H1 (cell line): ENCODE measurements around the gene MAPRE2. TPM values are rescaled to one million over a fixed set of nuclear protein-coding genes. Genes with fewer than 3 reads are reported as not detected.

ENCODE experiments used
- CTCF ChIA-PET: fragments of 300-600 bp; sonication (Branson Sonifier 250); formaldehyde crosslinking; loops from one replicate; lab custom pipeline; 2021; ENCODE audit not compliant: partially characterized antibody; lab: Charles Lee
- POLR2A ChIA-PET: fragments of 300-600 bp; sonication (Branson Sonifier 250); formaldehyde crosslinking; loops from one replicate; lab custom pipeline; 2021; ENCODE audit warnings: inconsistent platforms; ENCODE audit not compliant: partially characterized antibody; lab: Charles Lee
- DNase-seq, 2 experiments: peaks; one replicate each; pipeline versions ENCODE4 v3.0.0 to v3.0.0-alpha.2; 2010 to 2022; ENCODE audit warnings: low spot score in 2 of 2, low read depth in 1 of 2, mixed read lengths in 1 of 2
- FAIRE-seq: peaks from 2 replicates; lab custom pipeline; 2011; peaks lifted over from hg19 to GRCh38; lab: Jason Lieb, UNC
- H2AFZ ChIP-seq: 2 replicates; pipeline ENCODE4 v1.8.1; 2012; ENCODE audit warnings: low read length, inconsistent platforms
- H2AK5ac ChIP-seq: 2 replicates; pipeline ENCODE4 v1.6.1; 2013; ENCODE audit warnings: low read depth, low read length
- H2BK120ac ChIP-seq: replicated peaks from 2 replicates; pipeline ENCODE3; 2013; ENCODE audit warnings: low read depth, low read length, inconsistent platforms
- H2BK12ac ChIP-seq: 2 replicates; pipeline ENCODE4 v1.6.1; 2013; ENCODE audit warnings: low read depth, low read length
- H2BK15ac ChIP-seq: 2 replicates; pipeline ENCODE4 v1.6.1; 2013; ENCODE audit warnings: low read length
- H2BK20ac ChIP-seq: 2 replicates; pipeline ENCODE4 v1.6.1; 2013; ENCODE audit warnings: low read length
- H2BK5ac ChIP-seq: 2 replicates; pipeline ENCODE4 v1.6.1; 2013; ENCODE audit warnings: low read depth, low read length
- H3K14ac ChIP-seq: 2 replicates; pipeline ENCODE4 v1.6.1; 2013; ENCODE audit warnings: inconsistent platforms; ENCODE audit not compliant: insufficient read length
- H3K18ac ChIP-seq: 2 replicates; pipeline ENCODE4 v1.6.1; 2013; ENCODE audit warnings: low read length; ENCODE audit errors: extremely low read depth
- H3K23ac ChIP-seq: 2 replicates; pipeline ENCODE4 v1.6.1; 2013; ENCODE audit warnings: inconsistent platforms; ENCODE audit not compliant: insufficient read length
- H3K23me2 ChIP-seq: 2 replicates; pipeline ENCODE4 v1.6.1; 2013; ENCODE audit warnings: low read depth, low read length
- H3K27ac ChIP-seq: 2 replicates; pipeline ENCODE4 v1.6.1; 2011; ENCODE audit warnings: low read depth, low read length, inconsistent platforms
- H3K27me3 ChIP-seq, 4 experiments: replicated peaks in 1 of 4; 1 replicate in 1 of 4; 2 replicates in 3 of 4; pipeline versions ENCODE4 v1.6.1 to v1.8.1; 2011 to 2013; ENCODE audit warnings: low read length in 3 of 4, mild to moderate bottlenecking in 3 of 4, inconsistent platforms in 2 of 4, mixed read lengths in 2 of 4, moderate library complexity in 1 of 4; ENCODE audit not compliant: control insufficient read depth in 3 of 4, insufficient read depth in 3 of 4; ENCODE audit errors: extremely low read depth in 1 of 4
- H3K36me3 ChIP-seq, 4 experiments: 2 replicates each; pipeline versions ENCODE4 v1.6.1 to v1.8.1; 2011 to 2013; ENCODE audit warnings: mild to moderate bottlenecking in 4 of 4, low read length in 3 of 4, moderate library complexity in 2 of 4, control low read depth in 1 of 4, inconsistent platforms in 1 of 4; ENCODE audit not compliant: insufficient read depth in 4 of 4, control insufficient read depth in 2 of 4
- H3K4ac ChIP-seq: replicated peaks from 2 replicates; pipeline ENCODE3; 2013; ENCODE audit warnings: low read length, low read depth, mixed read lengths, inconsistent platforms; ENCODE audit not compliant: insufficient read length
- H3K4me1 ChIP-seq, 4 experiments: replicated peaks in 1 of 4; 1 replicate in 1 of 4; 2 replicates in 3 of 4; pipeline versions ENCODE4 v1.6.1 to v1.8.1; 2011 to 2013; ENCODE audit warnings: low read length in 3 of 4, inconsistent platforms in 2 of 4, mixed read lengths in 1 of 4; ENCODE audit not compliant: insufficient read depth in 4 of 4, control insufficient read depth in 3 of 4
- H3K4me2 ChIP-seq, 2 experiments: 2 replicates each; pipeline versions ENCODE4 v1.6.1 to v1.8.1; 2011 to 2013; ENCODE audit warnings: low read depth in 2 of 2, low read length in 2 of 2, control low read depth in 1 of 2, inconsistent platforms in 1 of 2, mild to moderate bottlenecking in 1 of 2; ENCODE audit not compliant: insufficient read depth in 1 of 2
- H3K4me3 ChIP-seq, 4 experiments: fragments of 200-600, 300-600 bp in 1 of 4; sonication (generic), shearing (Covaris generic), sonication (Bioruptor Twin) in 1 of 4; 2 replicates each; pipeline versions ENCODE4 v1.5.1 to v1.8.1; 2011 to 2016; ENCODE audit warnings: low read length in 4 of 4, low read depth in 3 of 4, control low read depth in 2 of 4, inconsistent platforms in 2 of 4, mild to moderate bottlenecking in 2 of 4, mixed read lengths in 1 of 4, moderate library complexity in 1 of 4; ENCODE audit not compliant: insufficient read depth in 2 of 4; ENCODE audit errors: extremely low read depth in 1 of 4
- H3K56ac ChIP-seq: replicated peaks from 2 replicates; pipeline ENCODE3; 2013; ENCODE audit warnings: low read depth, mild to moderate bottlenecking, mixed read lengths, low read length, inconsistent platforms; ENCODE audit not compliant: insufficient read length
- H3K79me1 ChIP-seq: 2 replicates; pipeline ENCODE4 v1.6.1; 2013; ENCODE audit warnings: low read depth, low read length, control low read depth
- H3K79me2 ChIP-seq, 2 experiments: 2 replicates each; pipeline versions ENCODE4 v1.6.1 to v1.8.1; 2012 to 2013; ENCODE audit warnings: low read length in 2 of 2, mild to moderate bottlenecking in 2 of 2, inconsistent platforms in 1 of 2; ENCODE audit not compliant: insufficient read depth in 2 of 2, control insufficient read depth in 1 of 2
- H3K9ac ChIP-seq, 4 experiments: replicated peaks in 1 of 4; 1 replicate in 1 of 4; 2 replicates in 3 of 4; pipeline versions ENCODE4 v1.6.1 to v1.8.1; 2011 to 2013; ENCODE audit warnings: low read depth in 3 of 4, low read length in 3 of 4, control low read depth in 2 of 4, mild to moderate bottlenecking in 2 of 4, moderate library complexity in 2 of 4, inconsistent platforms in 1 of 4; ENCODE audit errors: extremely low read depth in 1 of 4
- H3K9me3 ChIP-seq, 2 experiments: 2 replicates each; pipeline versions ENCODE4 v1.6.1 to v1.8.1; 2012 to 2013; ENCODE audit warnings: mild to moderate bottlenecking in 2 of 2, moderate library complexity in 2 of 2, control low read depth in 1 of 2, inconsistent platforms in 1 of 2, low read depth in 1 of 2, low read length in 1 of 2, mixed read lengths in 1 of 2; ENCODE audit not compliant: insufficient read depth in 2 of 2
- H4K20me1 ChIP-seq, 2 experiments: replicated peaks in 1 of 2; 2 replicates each; pipeline versions ENCODE3 to v1.8.1; 2011 to 2013; ENCODE audit warnings: inconsistent platforms in 2 of 2, low read length in 2 of 2, mild to moderate bottlenecking in 1 of 2; ENCODE audit not compliant: insufficient read depth in 2 of 2, control insufficient read depth in 1 of 2
- H4K5ac ChIP-seq: 2 replicates; pipeline ENCODE4 v1.6.1; 2013; ENCODE audit warnings: low read length, low read depth, mixed read lengths, inconsistent platforms; ENCODE audit not compliant: insufficient read length
- H4K8ac ChIP-seq: 2 replicates; pipeline ENCODE4 v1.8.0; 2013; ENCODE audit warnings: mild to moderate bottlenecking, moderate library complexity, low read length, inconsistent platforms; ENCODE audit not compliant: insufficient read depth; ENCODE audit errors: extremely low read depth
- H4K91ac ChIP-seq: replicated peaks from 2 replicates; pipeline ENCODE3; 2013; ENCODE audit warnings: low read length, mixed read lengths, inconsistent platforms; ENCODE audit not compliant: insufficient read length
- BRCA1 ChIP-seq: IDR thresholded peaks from 2 replicates; pipeline ENCODE4 v1.6.1; 2012; ENCODE audit warnings: low read depth, low read length, improper control_type of control experiment
- EGR1 ChIP-seq: IDR thresholded peaks from 2 replicates; pipeline ENCODE4 v1.6.1; 2011; ENCODE audit warnings: low read depth, low read length, borderline replicate concordance
- FOSL1 ChIP-seq: IDR thresholded peaks from 2 replicates; pipeline ENCODE4 v1.6.1; 2011; ENCODE audit warnings: mild to moderate bottlenecking, low read depth, low read length, moderate library complexity; ENCODE audit not compliant: insufficient read depth
- KDM4A ChIP-seq: IDR thresholded peaks from one replicate; pipeline ENCODE4 v1.7.1; 2012; ENCODE audit warnings: low read depth, mild to moderate bottlenecking, moderate library complexity, low read length, inconsistent platforms; ENCODE audit not compliant: severe bottlenecking
- KDM5A ChIP-seq: fragments of 200-600 bp; IDR thresholded peaks from 2 replicates; pipeline ENCODE4 v1.7.1; 2012; ENCODE audit warnings: mild to moderate bottlenecking, low read length, inconsistent platforms, mixed read lengths
- RAD21 ChIP-seq, 2 experiments: IDR thresholded peaks in 1 of 2; conservative IDR thresholded peaks in 1 of 2; 2 replicates each; pipeline ENCODE4 v1.6.1; 2011; ENCODE audit warnings: low read depth in 2 of 2, low read length in 2 of 2, improper control_type of control experiment in 1 of 2, inconsistent platforms in 1 of 2, mild to moderate bottlenecking in 1 of 2, moderate library complexity in 1 of 2
- SIN3A ChIP-seq, 2 experiments: IDR thresholded peaks in 1 of 2; conservative IDR thresholded peaks in 1 of 2; 2 replicates each; pipeline ENCODE4 v1.6.1; 2011 to 2012; ENCODE audit warnings: low read length in 2 of 2, improper control_type of control experiment in 1 of 2, low read depth in 1 of 2, mild to moderate bottlenecking in 1 of 2
- SP2 ChIP-seq: IDR thresholded peaks from 2 replicates; pipeline ENCODE4 v1.6.1; 2012; ENCODE audit warnings: mild to moderate bottlenecking, low read length, inconsistent platforms
- TAF1 ChIP-seq: IDR thresholded peaks from 2 replicates; pipeline ENCODE4 v1.6.1; 2011; ENCODE audit warnings: mild to moderate bottlenecking, low read depth, low read length
- TBP ChIP-seq: IDR thresholded peaks from 2 replicates; pipeline ENCODE4 v1.6.1; 2011; ENCODE audit warnings: low read depth, low read length, improper control_type of control experiment
- WGBS, 2 experiments: shearing (Covaris generic) in 1 of 2; methylation state at CpG; one replicate each; pipeline versions ENCODE4 v1.1.6 to v1.1.7; 2013 to 2015; ENCODE audit warnings: low lambda C conversion rate in 2 of 2, mixed read lengths in 2 of 2, inconsistent platforms in 1 of 2, low coverage in 1 of 2, missing lambda C conversion rate in 1 of 2; ENCODE audit not compliant: insufficient replicate concordance in 2 of 2, insufficient coverage in 1 of 2, insufficient read length in 1 of 2; ENCODE audit errors: extremely low coverage in 1 of 2, missing lambda C conversion rate in 1 of 2; 5-methylcytosine and 5-hydroxymethylcytosine counted together
- polyA plus RNA-seq, 7 experiments: library from polyadenylated mRNA; depleted of rRNA in 3 of 7; stranded (reverse) in 5 of 7; unstranded in 2 of 7; fragments of >200 nt in 5 of 7; fragments of 200-250 nt in 2 of 7; gene quantifications; 1 replicate in 5 of 7; 2 replicates in 1 of 7; 4 replicates in 1 of 7; pipeline versions ENCODE4 v1.2.1 to v1.2.3, GENCODE V29; 2011 to 2013; ENCODE audit warnings: missing spikeins in 2 of 7, mixed read lengths in 2 of 7
- total RNA-seq: library from RNA; stranded (reverse); fragmentation: NEBNext Ultra II Directional; extraction: Animal tissue kit (Norgen Biotek cat#: 25700); gene quantifications from 2 replicates; pipeline ENCODE4 v1.2.1, GENCODE V29; 2021
- TF ChIP-seq, protein P1 (sequence below): IDR thresholded peaks from 2 replicates; pipeline ENCODE4 v1.6.1; 2012; ENCODE audit warnings: low read length, inconsistent platforms

MAPRE2 gene
- total and polyA plus RNA-seq, 2 of the 8 experiments (the other 6 are each of a cell fraction or from before 2014, with no cell fraction given), result 32.6 to 33.1 TPM

DNA sequence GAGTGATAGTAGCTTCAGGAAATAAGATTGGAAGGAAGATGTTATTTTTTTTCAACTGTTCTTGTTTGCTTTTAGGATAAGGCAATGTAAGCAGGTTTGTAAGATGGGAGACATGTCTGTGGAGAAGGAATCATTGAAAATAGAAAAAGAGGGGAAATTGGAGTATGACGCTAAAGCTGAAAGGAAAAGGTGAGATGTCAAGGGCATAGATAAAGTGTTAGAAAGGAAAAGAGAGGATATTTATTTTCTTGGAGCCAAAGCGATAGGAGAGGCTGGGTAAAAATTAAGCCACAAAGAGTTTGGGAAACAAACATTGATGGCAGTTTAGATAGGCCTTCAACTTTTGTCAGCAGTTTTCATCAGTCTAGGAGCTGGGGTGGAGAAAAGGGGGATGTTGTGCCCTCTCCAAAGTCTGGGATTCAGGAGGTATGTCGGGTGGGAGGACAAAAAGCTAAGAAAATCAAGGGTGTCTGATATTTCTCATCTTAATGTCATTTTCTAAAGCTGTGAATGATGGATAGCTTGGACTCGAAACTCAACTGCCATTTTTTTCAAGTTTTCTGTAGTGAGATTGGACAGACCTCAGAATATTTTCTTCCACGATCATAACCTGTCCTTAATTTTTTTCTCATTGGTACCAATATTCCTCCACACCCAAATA is 63.3 kb downstream of the MAPRE2 start:
- ChIA-PET POLR2A (no interaction called here), CTCF (interaction anchor here (1.2 to 2.2 kb wide), 2 partner anchors 22 to 23 kb away, joined by 3 to 6 read pairs; no protein-coding TSS in a partner anchor)
- no peak overlapping the region for H3K4me2 ChIP-seq
- no peak overlapping the region for H4K5ac ChIP-seq
- no peaks in the 10 kb centered on the region for H3K9me3 ChIP-seq
- no peaks in the 10 kb centered on the region for H3K23me2 ChIP-seq
- no peaks in the 10 kb centered on the region for H3K79me2 ChIP-seq
- H3K79me1 ChIP-seq, result no peaks in the 10 kb centered on the region; the same call in 1 of the 2 replicates
- H3K27ac ChIP-seq, result no peak overlapping the region
- no peak overlapping the region for H2BK20ac ChIP-seq
- H2BK120ac ChIP-seq, result no peak overlapping the region
- no peaks in the 10 kb centered on the region for H3K36me3 ChIP-seq
- no peaks in the 10 kb centered on the region for H3K4me1 ChIP-seq
- DNase-seq (no peak), FAIRE-seq (no peak)
- H2BK12ac ChIP-seq, result no peak overlapping the region
- H3K23ac ChIP-seq, result no peak overlapping the region
- no peak overlapping the region for H2AFZ ChIP-seq
- no peak overlapping the region for H3K18ac ChIP-seq
- H3K4me3 ChIP-seq, result no peak overlapping the region
- H2BK5ac ChIP-seq, result no peak overlapping the region
- H4K20me1 ChIP-seq, result peaks cover 0 to 1% of the 10 kb centered on the region in 2 experiments
- no peak overlapping the region for H3K56ac ChIP-seq
- 89% methylated on average over 5 of the region's 5 CpGs; no CpG with 5 or more reads in 1 of the 2 experiments for WGBS, 2 experiments
- no peak overlapping the region for H4K91ac ChIP-seq
- H3K14ac ChIP-seq, result no peak overlapping the region
- no peaks in the 10 kb centered on the region for H3K27me3 ChIP-seq
- no peak overlapping the region for H2BK15ac ChIP-seq
- no peak overlapping the region for H3K4ac ChIP-seq
- H3K9ac ChIP-seq, result no peak overlapping the region
- H4K8ac ChIP-seq, result no peak overlapping the region
- no peak overlapping the region for H2AK5ac ChIP-seq
- no peak for TF ChIP-seq TBP
- no peak for TF ChIP-seq EGR1
- no peak for TF ChIP-seq SP2
- TF ChIP-seq SIN3A (conservative IDR thresholded peaks at IDR 0.05 in 1 of 2, IDR thresholded peaks at IDR 0.05 in 1 of 2; ENCODE audit: low read depth in 1 of 2, low read length in 2 of 2), result no peak
- TF ChIP-seq TAF1, result no peak
- TF ChIP-seq FOSL1, result no peak
- TF ChIP-seq KDM4A, result no peak
- no peak for TF ChIP-seq KDM5A
- TF ChIP-seq, protein P1, sequence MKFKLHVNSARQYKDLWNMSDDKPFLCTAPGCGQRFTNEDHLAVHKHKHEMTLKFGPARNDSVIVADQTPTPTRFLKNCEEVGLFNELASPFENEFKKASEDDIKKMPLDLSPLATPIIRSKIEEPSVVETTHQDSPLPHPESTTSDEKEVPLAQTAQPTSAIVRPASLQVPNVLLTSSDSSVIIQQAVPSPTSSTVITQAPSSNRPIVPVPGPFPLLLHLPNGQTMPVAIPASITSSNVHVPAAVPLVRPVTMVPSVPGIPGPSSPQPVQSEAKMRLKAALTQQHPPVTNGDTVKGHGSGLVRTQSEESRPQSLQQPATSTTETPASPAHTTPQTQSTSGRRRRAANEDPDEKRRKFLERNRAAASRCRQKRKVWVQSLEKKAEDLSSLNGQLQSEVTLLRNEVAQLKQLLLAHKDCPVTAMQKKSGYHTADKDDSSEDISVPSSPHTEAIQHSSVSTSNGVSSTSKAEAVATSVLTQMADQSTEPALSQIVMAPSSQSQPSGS, result no peak
- no peak for TF ChIP-seq BRCA1
- TF ChIP-seq RAD21 (IDR thresholded peaks at IDR 0.05 in 1 of 2, conservative IDR thresholded peaks at IDR 0.05 in 1 of 2; ENCODE audit: low read depth in 2 of 2, low read length in 2 of 2), result no peak
